Duodenal mucosa (tissue), 2 donors: ENCODE results near the gene GABRB2.
"Not testable (repeated sequence)": the region's sequence is repeated elsewhere in the genome, so short reads cannot be mapped to it uniquely, and the experiment has no call there.

Experiments
- H3K27ac ChIP-seq: one replicate; pipeline ENCODE4 v1.7.0; 2013; ENCODE audit warnings: low read depth, low read length
- H3K27me3 ChIP-seq, 2 donors: one replicate each; pipeline ENCODE4 v1.7.0; 2013; ENCODE audit warnings: low read length in 2 of 2, control low read depth in 1 of 2; ENCODE audit not compliant: insufficient read depth in 2 of 2, control insufficient read depth in 1 of 2
- H3K36me3 ChIP-seq, 2 donors: one replicate each; pipeline ENCODE4 v1.7.0; 2013; ENCODE audit warnings: low read length in 2 of 2, control low read depth in 1 of 2; ENCODE audit not compliant: insufficient read depth in 2 of 2, control insufficient read depth in 1 of 2
- H3K4me1 ChIP-seq, 2 donors: one replicate each; pipeline ENCODE4 v1.7.0; 2013; ENCODE audit warnings: low read length in 2 of 2, control low read depth in 1 of 2; ENCODE audit not compliant: insufficient read depth in 2 of 2, control insufficient read depth in 1 of 2
- H3K4me3 ChIP-seq, 2 donors: one replicate each; pipeline ENCODE4 v1.7.0; 2013; ENCODE audit warnings: low read length in 2 of 2, low read depth in 1 of 2
- H3K9ac ChIP-seq, 2 donors: one replicate each; pipeline ENCODE4 v1.7.0; 2013; ENCODE audit warnings: low read length in 2 of 2, low read depth in 1 of 2
- H3K9me3 ChIP-seq, 2 donors: one replicate each; pipeline ENCODE4 v1.7.0; 2013; ENCODE audit warnings: low read length in 2 of 2, control low read depth in 1 of 2; ENCODE audit not compliant: control insufficient read depth in 1 of 2

The GABRB2 gene

DNA sequence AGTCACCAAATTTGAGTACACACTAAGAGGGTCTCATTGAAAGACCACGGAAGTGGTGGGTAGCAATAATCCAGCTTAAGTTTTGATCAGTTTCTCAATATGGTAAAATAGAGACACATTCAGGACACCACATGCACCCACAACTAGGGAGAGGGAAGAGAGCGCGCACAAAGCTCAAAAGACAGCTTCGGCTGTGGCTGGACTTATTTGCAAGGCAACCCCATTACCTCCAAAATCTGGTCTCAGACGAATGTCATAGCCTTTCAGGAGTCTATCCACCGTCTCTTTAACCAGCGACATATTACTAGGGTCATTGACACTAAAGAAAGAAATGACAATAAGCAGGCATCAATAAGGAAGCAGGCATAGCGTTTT, 443 bp downstream of the GABRB2 start:
- Histone ChIP-seq H3K27me3 (peaks cover 8 to 34% of the 10 kb centered on the region in 2 donors), H3K27ac (no peak overlapping the region), H3K9me3 (no peaks in the 10 kb centered on the region)

DNA sequence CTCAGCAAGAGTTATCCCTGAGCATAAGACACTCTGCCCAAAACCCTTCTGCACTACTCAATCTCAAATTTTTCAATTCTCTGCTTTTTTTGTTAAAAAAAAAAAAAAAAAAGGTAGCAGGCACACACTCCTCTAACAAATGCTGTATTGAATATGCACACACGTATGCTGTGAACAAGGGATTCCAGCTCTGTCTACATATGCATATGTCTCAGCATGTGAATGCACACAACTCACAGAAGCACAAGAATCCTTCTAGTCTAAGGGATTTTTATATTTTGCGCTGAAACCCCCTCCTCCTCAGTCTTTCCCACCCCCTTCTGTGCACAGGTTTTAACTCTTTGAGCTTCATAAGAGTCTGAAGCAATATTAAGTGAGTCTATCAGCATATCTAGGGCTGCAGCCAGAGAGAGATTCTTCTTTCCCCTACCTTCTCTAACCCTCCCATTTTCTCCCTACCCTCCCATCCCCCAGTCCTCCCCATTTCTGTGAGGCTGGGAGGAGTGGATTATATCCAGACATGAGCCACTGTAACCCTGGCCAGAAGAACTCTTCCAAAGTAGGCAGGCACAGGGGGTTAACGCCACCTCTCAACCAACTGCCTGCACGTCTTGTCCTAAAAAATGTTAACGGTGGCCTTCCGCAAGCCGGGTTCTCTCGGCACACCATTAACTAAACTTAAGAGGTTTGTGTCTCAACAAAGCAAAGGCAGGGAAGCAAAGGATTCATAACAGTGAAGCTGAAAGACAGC, 1.0 kb downstream of the GABRB2 start:
- Histone ChIP-seq H3K4me3 (no peak overlapping the region), H3K4me1 (peaks cover 9 to 21% of the 10 kb centered on the region in 2 donors), H3K27ac (no peak overlapping the region), H3K9me3 (no peaks in the 10 kb centered on the region), H3K36me3 (no peaks in the 10 kb centered on the region), H3K27me3 (peaks cover 8 to 34% of the 10 kb centered on the region in 2 donors), H3K9ac (no peak overlapping the region)

More for the DNA sequence above, 443 bp downstream of the GABRB2 start:
- Histone ChIP-seq H3K4me1 (peaks cover 9 to 21% of the 10 kb centered on the region in 2 donors), H3K36me3 (no peaks in the 10 kb centered on the region), H3K4me3 (peak overlapping the region; percentile 64 to 75), H3K9ac (no peak overlapping the region)

DNA sequence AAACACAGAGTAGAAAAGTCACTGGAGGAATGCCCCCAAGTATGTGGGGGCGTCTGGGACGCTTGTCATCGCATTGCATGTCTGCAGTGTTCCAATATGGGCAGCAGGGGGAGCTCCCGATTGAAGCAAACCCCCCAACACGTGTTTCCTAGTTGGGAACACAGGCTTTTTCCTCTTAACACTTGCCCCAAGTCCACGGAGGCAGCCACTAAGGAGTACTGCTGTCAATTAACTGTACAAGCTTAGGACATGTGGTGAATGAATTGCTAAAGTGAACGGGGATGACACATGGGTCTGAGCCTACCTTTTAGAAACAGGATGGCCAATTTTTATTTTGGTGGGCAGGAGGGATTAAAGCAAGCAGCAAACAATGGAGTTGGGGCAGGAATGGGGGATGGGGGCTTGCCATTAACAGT, 2.2 kb downstream of the GABRB2 start:
- no peaks in the 10 kb centered on the region for H3K9me3 ChIP-seq
- peaks cover 9 to 21% of the 10 kb centered on the region in 2 donors for H3K4me1 ChIP-seq
- H3K27me3 ChIP-seq, result peaks cover 8 to 32% of the 10 kb centered on the region in 2 donors
- H3K9ac ChIP-seq, result no peak overlapping the region
- no peaks in the 10 kb centered on the region for H3K36me3 ChIP-seq
- H3K27ac ChIP-seq, result no peak overlapping the region
- no peak overlapping the region for H3K4me3 ChIP-seq

DNA sequence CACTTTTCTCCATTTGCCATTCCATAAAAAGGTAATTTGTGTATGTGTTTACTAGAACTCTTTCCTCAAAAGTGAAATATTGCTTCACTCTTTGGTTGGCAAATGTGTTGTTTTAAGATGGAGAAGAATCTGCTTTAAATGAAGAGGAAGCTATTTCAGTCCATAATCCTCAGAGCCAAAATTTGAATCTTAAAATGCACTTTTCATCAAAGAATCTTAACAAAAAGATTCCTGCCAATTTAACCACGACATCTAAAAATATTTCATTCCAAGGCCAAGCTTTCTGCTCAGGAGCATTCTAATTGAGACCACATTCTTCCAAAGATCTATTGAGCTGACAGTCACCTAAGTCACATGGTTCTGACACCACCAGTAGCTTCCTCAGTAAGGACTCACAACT, 7.5 kb downstream of the GABRB2 start:
- Histone ChIP-seq H3K9me3 (no peaks in the 10 kb centered on the region), H3K9ac (no peak overlapping the region), H3K4me3 (no peak overlapping the region), H3K27ac (no peak overlapping the region), H3K27me3 (peaks cover 0 to 1% of the 10 kb centered on the region in 2 donors), H3K4me1 (no peaks in the 10 kb centered on the region), H3K36me3 (no peaks in the 10 kb centered on the region)

DNA sequence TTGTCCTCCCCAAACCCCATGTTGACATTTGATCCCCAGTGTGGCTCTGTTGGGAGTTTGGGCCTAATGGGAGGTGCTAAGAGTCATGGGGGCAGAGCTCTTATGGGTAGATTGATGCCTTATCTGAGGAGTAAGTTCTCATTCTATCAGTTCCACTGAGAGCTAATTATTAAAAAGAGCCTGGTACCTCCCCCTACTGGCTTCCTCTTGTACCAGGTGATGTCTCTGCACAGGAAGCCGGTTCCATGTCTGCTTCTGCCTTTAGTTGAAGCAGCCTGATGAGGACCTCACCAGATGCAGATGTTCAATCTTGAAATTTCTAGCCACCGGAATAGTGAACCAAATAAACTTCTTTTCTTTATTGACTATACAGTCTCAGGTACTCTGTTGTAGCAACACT, 10.8 kb downstream of the GABRB2 start:
- Histone ChIP-seq H3K4me3 (no peak overlapping the region), H3K36me3 (no peaks in the 10 kb centered on the region), H3K27ac (no peak overlapping the region), H3K9me3 (no peaks in the 10 kb centered on the region), H3K9ac (no peak overlapping the region), H3K27me3 (no peaks in the 10 kb centered on the region), H3K4me1 (no peaks in the 10 kb centered on the region)

DNA sequence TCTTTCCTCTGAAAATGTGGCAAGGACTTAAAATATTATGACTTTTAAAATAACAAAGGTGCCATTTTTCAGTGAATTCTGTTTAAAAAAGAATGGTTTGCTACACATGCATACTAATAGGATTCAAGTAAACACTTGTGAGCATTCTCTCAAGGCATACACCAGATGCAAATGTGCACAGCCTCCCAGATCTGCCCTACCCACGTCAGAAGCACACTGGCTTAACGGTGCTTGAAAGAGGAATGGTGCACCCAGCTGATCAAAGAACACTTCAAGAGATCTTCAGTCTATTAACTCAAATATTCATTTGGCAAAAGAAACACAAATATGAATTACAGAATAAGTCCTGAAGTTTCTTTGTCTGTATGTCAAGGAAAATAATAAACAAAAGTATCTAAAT, 15.8 kb downstream of the GABRB2 start:
- Histone ChIP-seq H3K9me3 (no peaks in the 10 kb centered on the region), H3K27ac (no peak overlapping the region), H3K36me3 (no peaks in the 10 kb centered on the region), H3K4me3 (no peak overlapping the region), H3K9ac (no peak overlapping the region), H3K4me1 (no peaks in the 10 kb centered on the region), H3K27me3 (no peaks in the 10 kb centered on the region)

DNA sequence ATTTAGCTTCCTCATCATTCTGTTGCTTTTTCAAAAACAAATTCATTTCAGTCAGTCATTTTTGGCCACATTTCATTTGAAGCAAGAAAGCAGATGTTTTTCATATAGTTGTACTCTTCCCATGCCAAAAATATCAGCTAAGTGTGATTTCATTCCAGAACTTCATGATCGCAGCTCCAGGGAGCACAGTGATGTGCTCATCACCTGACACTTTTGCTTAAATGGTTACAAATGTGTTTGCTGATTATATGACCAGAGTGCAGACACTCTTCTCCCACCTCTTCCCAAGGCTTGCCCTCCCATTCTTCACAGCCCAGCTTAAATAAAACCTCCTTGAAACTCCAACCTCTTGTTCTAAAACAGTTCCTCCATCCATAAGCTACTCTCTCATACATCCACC, 32.6 kb downstream of the GABRB2 start:
- Histone ChIP-seq H3K4me1 (no peaks in the 10 kb centered on the region), H3K27me3 (no peaks in the 10 kb centered on the region)

DNA sequence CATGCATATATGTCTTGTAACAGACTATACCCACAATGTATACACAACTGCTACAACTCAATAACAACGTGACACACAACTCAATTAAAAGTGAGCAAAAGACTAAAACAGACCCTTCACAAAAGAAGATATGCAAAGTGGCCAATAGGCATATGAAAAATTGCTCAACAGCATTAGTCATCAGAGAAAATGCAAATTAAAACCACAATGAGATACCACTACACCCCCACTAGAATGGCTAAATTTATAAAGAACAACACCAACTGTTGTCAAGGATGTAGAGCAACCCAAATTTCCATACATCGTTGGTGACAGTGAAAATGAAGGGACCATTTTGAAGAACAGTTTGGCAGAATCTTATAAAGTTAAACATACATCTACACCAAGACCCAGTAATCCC, 38.9 kb downstream of the GABRB2 start:
- H3K27me3 ChIP-seq, result no peaks in the 10 kb centered on the region
- no peaks in the 10 kb centered on the region for H3K9me3 ChIP-seq
- no peak overlapping the region for H3K4me3 ChIP-seq
- no peak overlapping the region for H3K9ac ChIP-seq
- H3K27ac ChIP-seq, result no peak overlapping the region
- H3K4me1 ChIP-seq, result no peaks in the 10 kb centered on the region
- H3K36me3 ChIP-seq, result no peaks in the 10 kb centered on the region

More for the DNA sequence above, 32.6 kb downstream of the GABRB2 start:
- H3K27ac ChIP-seq, result no peak overlapping the region
- no peaks in the 10 kb centered on the region for H3K9me3 ChIP-seq
- H3K4me3 ChIP-seq, result no peak overlapping the region
- H3K9ac ChIP-seq, result no peak overlapping the region
- no peaks in the 10 kb centered on the region for H3K36me3 ChIP-seq

DNA sequence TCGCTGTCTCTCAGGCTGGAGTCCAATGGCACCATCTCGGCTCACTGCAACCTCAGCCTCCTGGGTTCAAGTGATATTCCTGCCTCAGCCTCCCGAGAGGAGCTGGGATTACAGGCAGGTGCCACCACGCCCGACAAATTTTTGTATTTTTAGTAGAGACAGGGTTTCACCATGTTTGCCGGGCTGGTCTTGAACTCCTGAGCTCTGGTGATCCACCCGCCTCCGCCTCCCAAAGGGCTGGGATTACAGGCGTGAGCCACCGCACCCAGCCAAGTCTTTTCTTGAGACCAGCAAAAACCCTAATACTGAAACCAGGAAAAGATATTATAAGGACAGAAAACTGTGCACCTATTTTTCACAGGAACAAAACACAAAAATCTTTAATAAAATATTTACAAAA, 41.4 kb downstream of the GABRB2 start:
- H3K36me3 ChIP-seq, H3K4me1 ChIP-seq, H3K9ac ChIP-seq, H3K27ac ChIP-seq, H3K27me3 ChIP-seq, H3K4me3 ChIP-seq, H3K9me3 ChIP-seq: not testable (repeated sequence)

DNA sequence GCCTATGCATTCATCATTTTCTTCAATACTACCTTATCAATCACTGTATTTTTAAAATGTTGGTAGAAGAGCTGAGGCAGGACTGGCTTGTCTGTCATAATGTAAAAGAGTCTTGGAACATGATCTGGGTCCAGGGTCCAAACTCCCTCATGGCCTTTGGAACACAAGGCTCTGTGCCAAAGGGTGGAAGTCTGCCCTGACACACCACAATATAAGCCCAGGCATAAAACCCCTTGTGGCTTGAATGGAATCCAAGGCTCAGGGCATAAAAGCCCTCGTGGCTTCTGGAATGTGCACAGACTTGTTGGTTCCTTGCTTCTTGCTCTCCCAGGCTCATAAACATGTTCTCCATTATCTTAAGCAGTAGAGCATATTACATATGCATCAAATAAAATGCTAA, 48.0 kb downstream of the GABRB2 start:
- H3K4me3 ChIP-seq, result no peak overlapping the region

More for the DNA sequence above, 48.0 kb downstream of the GABRB2 start:
- H3K27me3 ChIP-seq, result no peaks in the 10 kb centered on the region
- H3K9ac ChIP-seq, result no peak overlapping the region
- peaks cover 9 to 13% of the 10 kb centered on the region in 2 donors for H3K9me3 ChIP-seq
- H3K4me1 ChIP-seq, result no peaks in the 10 kb centered on the region
- no peaks in the 10 kb centered on the region for H3K36me3 ChIP-seq
- H3K27ac ChIP-seq, result no peak overlapping the region
